ENCODE results near the gene KIAA2012. TPM values are rescaled to one million over a fixed set of nuclear protein-coding genes. Genes with fewer than 3 reads are reported as not detected.

KIAA2012 gene
- total RNA-seq, 1 experiment from 2014 or later: not detected

- H3K4me3 ChIP-seq (ENCODE audit: low read depth, low read length, poor library complexity, severe bottlenecking): no peak overlapping the region
- ChIA-PET CTCF (interaction anchor here (0.6 kb wide), 1 partner anchor 290 kb away, joined by 3 read pairs; no protein-coding TSS in a partner anchor), POLR2A (ENCODE audit: low non-redundant PET) (interaction anchor here (0.6 kb wide), 2 partner anchors 32 to 167 kb away, joined by 4 to 6 read pairs; no protein-coding TSS in a partner anchor)
- H3K4me1 ChIP-seq (ENCODE audit: insufficient read depth, low read length, poor library complexity, severe bottlenecking): peaks cover 19% of the 10 kb centered on the region
- peak; percentile 73 for DNase-seq (ENCODE audit: low spot score)
- BruUV-seq (replicated peaks): no TSS peak
- H3K27me3 ChIP-seq (replicated peaks; ENCODE audit: insufficient read depth, low read depth, low read length, poor library complexity): no peaks in the 10 kb centered on the region
- H3K27ac ChIP-seq (ENCODE audit: low read depth, low read length, poor library complexity, severe bottlenecking): no peak overlapping the region
- no peaks in the 10 kb centered on the region for H3K36me3 ChIP-seq (ENCODE audit: insufficient read depth, low read length, poor library complexity, severe bottlenecking)
- H3K9me3 ChIP-seq (ENCODE audit: low read depth, low read length, poor library complexity, severe bottlenecking): no peaks in the 10 kb centered on the region
- no peak for TF ChIP-seq EZH2 (IDR thresholded peaks at IDR 0.05; ENCODE audit: borderline replicate concordance, low read depth, low read length, poor library complexity, severe bottlenecking)
- TF ChIP-seq, protein P1, sequence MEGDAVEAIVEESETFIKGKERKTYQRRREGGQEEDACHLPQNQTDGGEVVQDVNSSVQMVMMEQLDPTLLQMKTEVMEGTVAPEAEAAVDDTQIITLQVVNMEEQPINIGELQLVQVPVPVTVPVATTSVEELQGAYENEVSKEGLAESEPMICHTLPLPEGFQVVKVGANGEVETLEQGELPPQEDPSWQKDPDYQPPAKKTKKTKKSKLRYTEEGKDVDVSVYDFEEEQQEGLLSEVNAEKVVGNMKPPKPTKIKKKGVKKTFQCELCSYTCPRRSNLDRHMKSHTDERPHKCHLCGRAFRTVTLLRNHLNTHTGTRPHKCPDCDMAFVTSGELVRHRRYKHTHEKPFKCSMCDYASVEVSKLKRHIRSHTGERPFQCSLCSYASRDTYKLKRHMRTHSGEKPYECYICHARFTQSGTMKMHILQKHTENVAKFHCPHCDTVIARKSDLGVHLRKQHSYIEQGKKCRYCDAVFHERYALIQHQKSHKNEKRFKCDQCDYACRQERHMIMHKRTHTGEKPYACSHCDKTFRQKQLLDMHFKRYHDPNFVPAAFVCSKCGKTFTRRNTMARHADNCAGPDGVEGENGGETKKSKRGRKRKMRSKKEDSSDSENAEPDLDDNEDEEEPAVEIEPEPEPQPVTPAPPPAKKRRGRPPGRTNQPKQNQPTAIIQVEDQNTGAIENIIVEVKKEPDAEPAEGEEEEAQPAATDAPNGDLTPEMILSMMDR (conservative IDR thresholded peaks at IDR 0.05; ENCODE audit: low read depth, low read length): no peak
- intact Hi-C loops (cut with micrococcal nuclease; ENCODE audit: unreplicated experiment): loop anchor here (5.0 kb wide), 1 partner anchor 70 kb away; no protein-coding TSS in a partner anchor
Measured at GRCh38 chr2:202102425-202103000, 29.5 kb downstream of the KIAA2012 start.

GRCh38 chr2:202104286-202104870, 31.3 kb downstream of the KIAA2012 start:
- Histone ChIP-seq H3K36me3 (ENCODE audit: insufficient read depth, low read length, poor library complexity, severe bottlenecking) (no peaks in the 10 kb centered on the region), H3K4me3 (ENCODE audit: low read depth, low read length, poor library complexity, severe bottlenecking) (no peak overlapping the region), H3K27me3 (replicated peaks; ENCODE audit: insufficient read depth, low read depth, low read length, poor library complexity) (no peaks in the 10 kb centered on the region), H3K27ac (ENCODE audit: low read depth, low read length, poor library complexity, severe bottlenecking) (no peak overlapping the region), H3K4me1 (ENCODE audit: insufficient read depth, low read length, poor library complexity, severe bottlenecking) (peaks cover 24% of the 10 kb centered on the region), H3K9me3 (ENCODE audit: low read depth, low read length, poor library complexity, severe bottlenecking) (no peaks in the 10 kb centered on the region)
- DNase-seq (ENCODE audit: low spot score): peak; percentile 76
- CTCF ChIA-PET: no interaction called here
- intact Hi-C loops (cut with micrococcal nuclease; ENCODE audit: unreplicated experiment): loop anchor here (5.0 kb wide), 1 partner anchor 68 kb away; no protein-coding TSS in a partner anchor
- BruUV-seq (replicated peaks): no TSS peak
- no peak for TF ChIP-seq EZH2 (IDR thresholded peaks at IDR 0.05; ENCODE audit: borderline replicate concordance, low read depth, low read length, poor library complexity, severe bottlenecking)
- TF ChIP-seq, protein P1 (conservative IDR thresholded peaks at IDR 0.05; ENCODE audit: low read depth, low read length): peak; percentile 79
- POLR2A ChIA-PET (ENCODE audit: low non-redundant PET): no interaction called here

- intact Hi-C loops (cut with micrococcal nuclease; ENCODE audit: unreplicated experiment): no loop called here
- H3K36me3 ChIP-seq (ENCODE audit: insufficient read depth, low read length, poor library complexity, severe bottlenecking): no peaks in the 10 kb centered on the region
- no peak for DNase-seq (ENCODE audit: low spot score)
- H3K9me3 ChIP-seq (ENCODE audit: low read depth, low read length, poor library complexity, severe bottlenecking): no peaks in the 10 kb centered on the region
- H3K4me3 ChIP-seq (ENCODE audit: low read depth, low read length, poor library complexity, severe bottlenecking): no peak overlapping the region
- peaks cover 31% of the 10 kb centered on the region for H3K4me1 ChIP-seq (ENCODE audit: insufficient read depth, low read length, poor library complexity, severe bottlenecking)
- no peaks in the 10 kb centered on the region for H3K27me3 ChIP-seq (replicated peaks; ENCODE audit: insufficient read depth, low read depth, low read length, poor library complexity)
- ChIA-PET CTCF (no interaction called here), POLR2A (ENCODE audit: low non-redundant PET) (no interaction called here)
- BruUV-seq (replicated peaks): no TSS peak
- no peak overlapping the region for H3K27ac ChIP-seq (ENCODE audit: low read depth, low read length, poor library complexity, severe bottlenecking)
- TF ChIP-seq EZH2 (IDR thresholded peaks at IDR 0.05; ENCODE audit: borderline replicate concordance, low read depth, low read length, poor library complexity, severe bottlenecking): no peak
Measured at GRCh38 chr2:202105025-202105424, 32.0 kb downstream of the KIAA2012 start.

Data from A673 (cell line).